Panc1 (cell line): ENCODE measurements around the gene ACE2.

ENCODE experiments used
- CTCF ChIP-seq: fragments of 450-650 bp; IDR thresholded peaks from 2 replicates; pipeline ENCODE4 v1.5.1; 2017; ENCODE audit warnings: mild to moderate bottlenecking
- POLR2AphosphoS5 ChIP-seq: IDR thresholded peaks from 2 replicates; pipeline ENCODE4 v1.6.1; 2012; ENCODE audit warnings: mild to moderate bottlenecking, low read depth, low read length, moderate library complexity
- TCF7L2 ChIP-seq: IDR thresholded peaks from 2 replicates; pipeline ENCODE4 v1.6.1; 2011; ENCODE audit warnings: mild to moderate bottlenecking, low read depth, low read length, inconsistent platforms

GRCh38 chrX:15598026-15598425 is 2.7 kb downstream of the ACE2 start:
- TF ChIP-seq CTCF (no peak), POLR2AphosphoS5 (no peak), TCF7L2 (no peak)
